Lung (tissue), 12 donors: ENCODE data around the gene PAPPA. TPM values are rescaled to one million over a fixed set of nuclear protein-coding genes. Genes with fewer than 3 reads are reported as not detected.

Experiments
- ATAC-seq: fragments of 200-7000 bp; cut with Tn5 transposase; one replicate; pipeline ENCODE4 v1.9.1; 2020; ENCODE audit warnings: moderate number of reproducible peaks; ENCODE audit not compliant: insufficient read depth, low FRiP score
- DNase-seq, 3 donors: peaks; one replicate each; pipeline ENCODE4 v3.0.0-alpha.2; 2013 to 2017
- H3K27ac ChIP-seq, 2 donors: one replicate each; pipeline ENCODE4 v1.5.1; 2013; ENCODE audit warnings: mild to moderate bottlenecking in 2 of 2, moderate library complexity in 2 of 2, control low read depth in 1 of 2, inconsistent platforms in 1 of 2, low read depth in 1 of 2, low read length in 1 of 2
- H3K27me3 ChIP-seq, 3 donors: one replicate each; pipeline ENCODE4 v1.5.1; 2013; ENCODE audit warnings: low read length in 2 of 3; ENCODE audit not compliant: control insufficient read depth in 3 of 3, insufficient read depth in 3 of 3
- H3K36me3 ChIP-seq, 4 donors: one replicate each; pipeline ENCODE4 v1.5.1; 2013; ENCODE audit warnings: low read length in 4 of 4, mild to moderate bottlenecking in 1 of 4, moderate library complexity in 1 of 4; ENCODE audit not compliant: control insufficient read depth in 4 of 4, insufficient read depth in 4 of 4
- H3K4me1 ChIP-seq, 5 donors: one replicate each; pipeline ENCODE4 v1.5.1; 2013; ENCODE audit warnings: low read length in 5 of 5, mild to moderate bottlenecking in 2 of 5, moderate library complexity in 1 of 5; ENCODE audit not compliant: control insufficient read depth in 5 of 5, insufficient read depth in 5 of 5
- H3K4me3 ChIP-seq: one replicate; pipeline ENCODE4 v1.5.1; 2013; ENCODE audit warnings: mild to moderate bottlenecking, control low read depth, moderate library complexity
- H3K9ac ChIP-seq, 2 donors: one replicate each; pipeline ENCODE4 v1.5.1; 2013; ENCODE audit warnings: low read length in 2 of 2, control low read depth in 1 of 2; ENCODE audit not compliant: insufficient read depth in 1 of 2
- H3K9me3 ChIP-seq, 4 donors: one replicate each; pipeline ENCODE4 v1.5.1; 2013; ENCODE audit warnings: low read length in 3 of 4, mild to moderate bottlenecking in 1 of 4, moderate library complexity in 1 of 4; ENCODE audit not compliant: control insufficient read depth in 4 of 4, insufficient read depth in 3 of 4
- WGBS, 2 donors: extraction: QIAGEN DNeasy Blood & Tissue Kit; methylation state at CpG; one replicate each; pipeline ENCODE4 v1.1.7; 2013; 5-methylcytosine and 5-hydroxymethylcytosine counted together
- polyA plus RNA-seq, 2 donors: library from polyadenylated mRNA; stranded (reverse); fragments of 200-250 nt; gene quantifications; one replicate each; pipeline ENCODE4 v1.2.1, GENCODE V29; 2013
- total RNA-seq, 2 donors: library from RNA; depleted of rRNA in 1 of 2; stranded (reverse); fragments of >200 nt in 1 of 2; gene quantifications; one replicate each; pipeline ENCODE4 v1.2.1, GENCODE V29; 2014 to 2021
- TF ChIP-seq, protein P1 (sequence below): IDR thresholded peaks from 2 replicates; pipeline ENCODE4 v1.5.1; 2012; ENCODE audit warnings: mild to moderate bottlenecking; ENCODE audit errors: control extremely low read depth, extremely low read depth
- donor health status: control.
- donor health status: control.
- donor health status: Bipolar disorder and iron deficiency.
- donor health status: healthy.
- donor health status: DM: yes; HTN: yes; CAD: no.

Gene PAPPA
- total and polyA plus RNA-seq, 4 donors, result 0.45 to 6.7 (median 3.6) TPM

DNA sequence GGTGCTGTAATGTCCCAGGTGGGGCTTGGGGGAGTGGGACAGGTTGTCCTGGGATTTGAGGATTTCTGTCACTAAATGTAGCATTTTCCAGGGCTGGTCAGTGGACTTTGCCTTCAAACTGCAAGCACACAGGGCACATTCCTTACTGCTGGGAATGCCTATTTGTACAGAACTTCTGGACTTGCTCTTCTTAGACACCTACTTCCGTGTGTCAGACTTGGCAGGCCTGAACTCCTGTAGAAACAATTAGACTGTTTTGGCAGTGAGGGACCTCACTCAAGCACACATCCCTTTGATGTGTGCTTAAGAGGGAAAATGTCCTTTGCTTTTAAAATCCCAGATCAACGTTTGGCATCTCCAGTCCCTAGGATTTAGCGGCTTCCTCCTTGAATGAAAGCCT lies 192.2 kb downstream of the PAPPA start:
- peak; percentile 30 to 71 (median 57) for DNase-seq
- Histone ChIP-seq H3K27ac (no peak overlapping the region), H3K36me3 (no peaks in the 10 kb centered on the region), H3K9me3 (no peaks in the 10 kb centered on the region), H3K4me3 (no peak overlapping the region), H3K27me3 (no peaks in the 10 kb centered on the region), H3K4me1 (peaks cover 0 to 6% (median 4%) of the 10 kb centered on the region in 5 donors), H3K9ac (no peak overlapping the region)
- WGBS, 2 donors, result 56 to 61% methylated on average over 3 of the region's 3 CpGs
- no peak for ATAC-seq
- TF ChIP-seq, protein P1, sequence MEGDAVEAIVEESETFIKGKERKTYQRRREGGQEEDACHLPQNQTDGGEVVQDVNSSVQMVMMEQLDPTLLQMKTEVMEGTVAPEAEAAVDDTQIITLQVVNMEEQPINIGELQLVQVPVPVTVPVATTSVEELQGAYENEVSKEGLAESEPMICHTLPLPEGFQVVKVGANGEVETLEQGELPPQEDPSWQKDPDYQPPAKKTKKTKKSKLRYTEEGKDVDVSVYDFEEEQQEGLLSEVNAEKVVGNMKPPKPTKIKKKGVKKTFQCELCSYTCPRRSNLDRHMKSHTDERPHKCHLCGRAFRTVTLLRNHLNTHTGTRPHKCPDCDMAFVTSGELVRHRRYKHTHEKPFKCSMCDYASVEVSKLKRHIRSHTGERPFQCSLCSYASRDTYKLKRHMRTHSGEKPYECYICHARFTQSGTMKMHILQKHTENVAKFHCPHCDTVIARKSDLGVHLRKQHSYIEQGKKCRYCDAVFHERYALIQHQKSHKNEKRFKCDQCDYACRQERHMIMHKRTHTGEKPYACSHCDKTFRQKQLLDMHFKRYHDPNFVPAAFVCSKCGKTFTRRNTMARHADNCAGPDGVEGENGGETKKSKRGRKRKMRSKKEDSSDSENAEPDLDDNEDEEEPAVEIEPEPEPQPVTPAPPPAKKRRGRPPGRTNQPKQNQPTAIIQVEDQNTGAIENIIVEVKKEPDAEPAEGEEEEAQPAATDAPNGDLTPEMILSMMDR, result no peak

DNA sequence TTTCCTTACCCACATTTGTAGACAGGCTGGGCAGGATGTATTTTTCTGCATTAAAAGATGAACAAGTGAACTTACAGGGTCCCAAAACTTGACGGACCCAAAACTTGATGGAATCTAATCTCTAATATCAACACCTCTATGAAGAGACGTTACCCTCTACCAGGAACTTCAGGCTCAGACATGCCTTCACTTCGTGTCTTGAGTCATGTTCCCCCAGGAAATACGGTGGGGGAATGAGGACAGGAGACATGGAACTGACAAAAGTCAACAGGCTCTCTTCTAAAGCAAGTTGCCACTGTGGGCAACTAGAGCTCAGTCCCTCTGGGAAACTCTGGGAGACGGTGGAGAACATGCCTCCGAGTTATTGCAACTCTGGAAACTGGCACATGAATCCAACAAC lies 196.1 kb downstream of the PAPPA start:
- TF ChIP-seq, protein P1, result no peak
- Histone ChIP-seq H3K27me3 (no peaks in the 10 kb centered on the region), H3K9ac (no peak overlapping the region), H3K4me1 (peaks cover 0 to 7% (median 4%) of the 10 kb centered on the region in 5 donors), H3K36me3 (no peaks in the 10 kb centered on the region), H3K27ac (no peak overlapping the region), H3K9me3 (no peaks in the 10 kb centered on the region), H3K4me3 (no peak overlapping the region)
- DNase-seq (no peak), ATAC-seq (no peak)
- WGBS, 2 donors, result 85 to 87% methylated on average over 6 of the region's 6 CpGs

DNA sequence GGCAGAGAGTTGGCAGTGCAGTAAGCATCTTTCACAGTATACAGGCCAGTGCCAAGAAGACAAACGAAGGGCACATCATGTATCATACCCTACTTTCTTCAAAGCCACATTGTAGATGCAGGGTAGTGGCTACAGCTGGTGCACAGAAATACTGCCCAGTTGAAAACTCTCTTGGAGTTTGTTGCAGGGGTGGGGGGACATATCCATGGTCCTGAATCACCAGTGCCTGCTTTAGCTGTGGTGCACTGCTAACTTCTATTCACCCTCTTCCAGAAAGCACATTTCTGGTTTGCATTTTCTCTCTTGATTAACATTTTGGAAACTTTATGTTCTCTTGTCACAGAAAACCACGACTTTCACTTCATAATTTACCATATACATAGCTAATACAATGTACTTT lies 196.6 kb downstream of the PAPPA start:
- DNase-seq (peak in 1 of 3 donors; percentile 47), ATAC-seq (no peak)
- TF ChIP-seq, protein P1, result no peak
- Histone ChIP-seq H3K4me3 (no peak overlapping the region), H3K4me1 (peaks cover 0 to 12% (median 4%) of the 10 kb centered on the region in 5 donors), H3K9ac (no peak overlapping the region), H3K27ac (no peak overlapping the region), H3K36me3 (no peaks in the 10 kb centered on the region), H3K9me3 (no peaks in the 10 kb centered on the region), H3K27me3 (no peaks in the 10 kb centered on the region)
- WGBS, 2 donors, result 43 to 44% methylated on average over 2 of the region's 2 CpGs

DNA sequence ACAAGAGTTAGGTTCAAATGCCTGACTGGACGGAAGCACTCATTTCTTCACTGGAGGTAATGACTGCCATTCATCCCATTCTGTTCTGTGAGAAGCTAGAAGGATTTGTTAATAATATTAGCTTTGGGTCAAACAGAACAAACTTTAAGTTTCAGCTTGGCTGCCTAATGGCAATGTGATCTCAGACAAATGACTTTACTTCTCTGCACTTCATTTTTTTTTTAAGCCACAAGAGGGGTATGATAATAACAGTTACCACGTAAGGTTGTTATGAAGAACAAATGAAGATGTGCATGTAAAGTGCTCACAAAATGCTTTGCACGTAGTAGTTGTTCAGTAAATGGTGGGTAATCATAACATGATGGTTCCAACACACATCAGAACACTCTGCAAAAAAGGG lies 199.4 kb downstream of the PAPPA start:
- Histone ChIP-seq H3K27me3 (no peaks in the 10 kb centered on the region), H3K9me3 (peaks cover 0 to 2% (median 0%) of the 10 kb centered on the region in 4 donors), H3K27ac (no peak overlapping the region), H3K4me3 (no peak overlapping the region), H3K36me3 (no peaks in the 10 kb centered on the region), H3K4me1 (peaks cover 0 to 18% (median 4%) of the 10 kb centered on the region in 5 donors), H3K9ac (no peak overlapping the region)
- TF ChIP-seq, protein P1, result no peak
- ATAC-seq, result no peak
- no peak for DNase-seq
- WGBS, 2 donors, result 82 to 90% methylated on average over 3 of the region's 3 CpGs
